ENCODE measurements around the gene DOK7. TPM values are rescaled to one million over a fixed set of nuclear protein-coding genes. Genes with fewer than 3 reads are reported as not detected.

The DOK7 gene
- total RNA-seq, 1 donor = under 0.01 TPM

- no peak for DNase-seq (ENCODE audit: low read depth in 2 of 3, low spot score in 2 of 3)
Observed at GRCh38 chr4:3484057-3484973, 21.2 kb downstream of the DOK7 start.

GRCh38 chr4:3485011-3485791, 22.1 kb downstream of the DOK7 start:
- DNase-seq (ENCODE audit: low read depth in 2 of 3, low spot score in 2 of 3) = peak in 1 of 3 donors; percentile 7

- DNase-seq (ENCODE audit: low read depth in 2 of 3, low spot score in 2 of 3) = no peak
Observed at GRCh38 chr4:3485886-3486540, 22.9 kb downstream of the DOK7 start.

GRCh38 chr4:3486541-3487540, 23.7 kb downstream of the DOK7 start:
- DNase-seq (ENCODE audit: low read depth in 2 of 3, low spot score in 2 of 3) = no peak

- no peak for DNase-seq (ENCODE audit: low read depth in 2 of 3, low spot score in 2 of 3)
Observed at GRCh38 chr4:3487861-3488260, 24.8 kb downstream of the DOK7 start.

- DNase-seq (ENCODE audit: low read depth in 2 of 3, low spot score in 2 of 3) = no peak
Observed at GRCh38 chr4:3488820-3489219, 25.7 kb downstream of the DOK7 start.

GRCh38 chr4:3489451-3489962, 26.4 kb downstream of the DOK7 start:
- no peak for DNase-seq (ENCODE audit: low read depth in 2 of 3, low spot score in 2 of 3)

GRCh38 chr4:3491681-3492405, 28.7 kb downstream of the DOK7 start:
- no peak for DNase-seq (ENCODE audit: low read depth in 2 of 3, low spot score in 2 of 3)

- no peak for DNase-seq (ENCODE audit: low read depth in 2 of 3, low spot score in 2 of 3)
Observed at GRCh38 chr4:3492741-3493719, 29.9 kb downstream of the DOK7 start.

- DNase-seq (ENCODE audit: low read depth in 2 of 3, low spot score in 2 of 3) = no peak
Observed at GRCh38 chr4:3493720-3494461, 30.8 kb downstream of the DOK7 start.

- no peak for DNase-seq (ENCODE audit: low read depth in 2 of 3, low spot score in 2 of 3)
Observed at GRCh38 chr4:3494462-3494871, 31.4 kb downstream of the DOK7 start.

GRCh38 chr4:3495204-3495975, 32.3 kb downstream of the DOK7 start:
- no peak for DNase-seq (ENCODE audit: low read depth in 2 of 3, low spot score in 2 of 3)

GRCh38 chr4:3496021-3496420, 32.9 kb downstream of the DOK7 start:
- DNase-seq (ENCODE audit: low read depth in 2 of 3, low spot score in 2 of 3) = no peak

GRCh38 chr4:3497095-3497494, 34.0 kb downstream of the DOK7 start:
- DNase-seq (ENCODE audit: low read depth in 2 of 3, low spot score in 2 of 3) = no peak

- DNase-seq (ENCODE audit: low read depth in 2 of 3, low spot score in 2 of 3) = no peak
Observed at GRCh38 chr4:3497523-3498389, 34.6 kb downstream of the DOK7 start.

GRCh38 chr4:3498407-3498806, 35.3 kb downstream of the DOK7 start:
- DNase-seq (ENCODE audit: low read depth in 2 of 3, low spot score in 2 of 3) = no peak

Measured in hematopoietic multipotent progenitor cell (in vitro differentiated cells).